C4-2B (cell line): ENCODE data around the gene TMEM204.

ENCODE experiments used
- ZFX ChIP-seq: fragments of 450-650 bp; IDR thresholded peaks from 2 replicates; pipeline ENCODE4 v1.6.1; 2017
- TF ChIP-seq, protein P1 (sequence below): fragments of 450-650 bp; conservative IDR thresholded peaks from 2 replicates; pipeline ENCODE4 v1.5.1; 2017; ENCODE audit warnings: mild to moderate bottlenecking

DNA sequence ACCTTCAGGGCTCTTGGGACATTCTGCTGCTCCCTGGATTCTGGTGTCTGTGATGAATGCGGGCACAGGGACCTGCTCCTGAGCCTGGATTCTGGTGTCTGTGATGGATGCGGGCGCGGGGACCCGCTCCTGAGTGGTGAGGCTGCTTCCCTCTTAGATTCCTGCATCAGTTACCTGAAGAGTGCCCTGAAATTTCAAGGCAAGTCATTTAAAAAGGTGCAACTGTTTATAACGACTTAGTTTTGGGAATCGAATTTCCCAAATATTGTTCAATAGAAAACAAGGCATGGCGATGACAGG, 7.0 kb downstream of the TMEM204 start:
- TF ChIP-seq, protein P1, sequence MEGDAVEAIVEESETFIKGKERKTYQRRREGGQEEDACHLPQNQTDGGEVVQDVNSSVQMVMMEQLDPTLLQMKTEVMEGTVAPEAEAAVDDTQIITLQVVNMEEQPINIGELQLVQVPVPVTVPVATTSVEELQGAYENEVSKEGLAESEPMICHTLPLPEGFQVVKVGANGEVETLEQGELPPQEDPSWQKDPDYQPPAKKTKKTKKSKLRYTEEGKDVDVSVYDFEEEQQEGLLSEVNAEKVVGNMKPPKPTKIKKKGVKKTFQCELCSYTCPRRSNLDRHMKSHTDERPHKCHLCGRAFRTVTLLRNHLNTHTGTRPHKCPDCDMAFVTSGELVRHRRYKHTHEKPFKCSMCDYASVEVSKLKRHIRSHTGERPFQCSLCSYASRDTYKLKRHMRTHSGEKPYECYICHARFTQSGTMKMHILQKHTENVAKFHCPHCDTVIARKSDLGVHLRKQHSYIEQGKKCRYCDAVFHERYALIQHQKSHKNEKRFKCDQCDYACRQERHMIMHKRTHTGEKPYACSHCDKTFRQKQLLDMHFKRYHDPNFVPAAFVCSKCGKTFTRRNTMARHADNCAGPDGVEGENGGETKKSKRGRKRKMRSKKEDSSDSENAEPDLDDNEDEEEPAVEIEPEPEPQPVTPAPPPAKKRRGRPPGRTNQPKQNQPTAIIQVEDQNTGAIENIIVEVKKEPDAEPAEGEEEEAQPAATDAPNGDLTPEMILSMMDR: no peak
- no peak for TF ChIP-seq ZFX
